A375 (cell line): ENCODE measurements around the gene PMFBP1. TPM values are rescaled to one million over a fixed set of nuclear protein-coding genes. Genes with fewer than 3 reads are reported as not detected.

Experiments used
- total RNA-seq: library from RNA; depleted of rRNA; stranded (reverse); fragments of >200 nt; shearing (Covaris generic); gene quantifications from 2 replicates; pipeline ENCODE4 v1.2.3, GENCODE V29; 2014; rRNA removed

Gene PMFBP1, protein sequence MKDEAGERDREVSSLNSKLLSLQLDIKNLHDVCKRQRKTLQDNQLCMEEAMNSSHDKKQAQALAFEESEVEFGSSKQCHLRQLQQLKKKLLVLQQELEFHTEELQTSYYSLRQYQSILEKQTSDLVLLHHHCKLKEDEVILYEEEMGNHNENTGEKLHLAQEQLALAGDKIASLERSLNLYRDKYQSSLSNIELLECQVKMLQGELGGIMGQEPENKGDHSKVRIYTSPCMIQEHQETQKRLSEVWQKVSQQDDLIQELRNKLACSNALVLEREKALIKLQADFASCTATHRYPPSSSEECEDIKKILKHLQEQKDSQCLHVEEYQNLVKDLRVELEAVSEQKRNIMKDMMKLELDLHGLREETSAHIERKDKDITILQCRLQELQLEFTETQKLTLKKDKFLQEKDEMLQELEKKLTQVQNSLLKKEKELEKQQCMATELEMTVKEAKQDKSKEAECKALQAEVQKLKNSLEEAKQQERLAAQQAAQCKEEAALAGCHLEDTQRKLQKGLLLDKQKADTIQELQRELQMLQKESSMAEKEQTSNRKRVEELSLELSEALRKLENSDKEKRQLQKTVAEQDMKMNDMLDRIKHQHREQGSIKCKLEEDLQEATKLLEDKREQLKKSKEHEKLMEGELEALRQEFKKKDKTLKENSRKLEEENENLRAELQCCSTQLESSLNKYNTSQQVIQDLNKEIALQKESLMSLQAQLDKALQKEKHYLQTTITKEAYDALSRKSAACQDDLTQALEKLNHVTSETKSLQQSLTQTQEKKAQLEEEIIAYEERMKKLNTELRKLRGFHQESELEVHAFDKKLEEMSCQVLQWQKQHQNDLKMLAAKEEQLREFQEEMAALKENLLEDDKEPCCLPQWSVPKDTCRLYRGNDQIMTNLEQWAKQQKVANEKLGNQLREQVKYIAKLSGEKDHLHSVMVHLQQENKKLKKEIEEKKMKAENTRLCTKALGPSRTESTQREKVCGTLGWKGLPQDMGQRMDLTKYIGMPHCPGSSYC
- total RNA-seq = 0.19 and 3.7 TPM in 2 replicates

DNA sequence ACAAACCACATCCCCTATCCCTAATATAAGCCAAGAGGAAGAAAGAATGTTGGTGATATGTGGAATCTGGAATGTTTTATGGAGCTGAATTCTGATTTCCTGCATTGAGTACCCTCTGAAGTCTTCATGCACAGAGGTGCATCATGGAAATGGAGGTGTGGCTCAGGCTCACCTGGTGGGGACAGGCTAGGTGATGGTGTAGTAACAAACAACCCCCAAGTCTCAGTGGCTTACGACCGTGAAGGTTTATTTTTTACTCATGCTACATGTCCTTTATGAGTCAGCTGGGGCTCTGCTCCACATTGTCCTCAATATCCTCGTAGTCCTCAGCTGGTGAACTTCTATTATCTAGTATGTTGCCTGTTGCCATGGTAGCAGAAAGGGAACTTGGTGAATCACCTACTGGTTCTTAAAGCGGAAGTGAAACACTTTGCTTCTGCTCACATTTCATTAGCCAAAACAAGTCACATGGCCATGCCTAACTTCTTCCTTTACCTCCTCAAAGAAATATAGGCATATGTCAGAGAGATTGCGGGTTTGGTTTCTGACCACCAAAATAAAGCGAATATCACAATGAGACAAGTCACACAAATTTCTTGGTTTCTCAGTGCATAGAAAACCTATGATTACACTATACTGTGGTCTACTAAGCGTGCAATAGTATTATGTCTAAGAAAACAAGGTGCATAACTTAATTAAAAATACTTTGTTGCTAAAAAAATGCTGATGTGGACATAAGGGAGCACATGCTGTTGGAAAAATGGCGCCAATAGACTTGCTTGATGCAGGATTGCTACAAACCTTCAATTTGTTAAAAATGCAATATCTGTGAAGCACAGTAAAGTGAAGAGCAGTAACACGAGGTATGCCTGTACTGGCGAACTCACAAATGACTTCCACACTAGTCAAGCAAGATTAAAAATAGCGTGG, at the start of gene PMFBP1:
Gene PMFBP1, minus strand, starts transcription at position 51 of the 930 bp plus-strand sequence. CDS start 947 bp downstream, outside the sequence.

GRCh38 chr16:72093448-72094265, 78.3 kb downstream of the PMFBP1 start, which contains the start of the genes DHX38 and TXNL4B:
DHX38 (plus strand) TSS chr16:72093847; CDS start chr16:72096158, 2,311 bp downstream.
TXNL4B (minus strand) TSS chr16:72093620; CDS start chr16:72090749, 2,871 bp downstream.

Other genes starting within 250 kb of the PMFBP1 start
- gene PKD1L3, start 171.8 kb downstream of the PMFBP1 start, total RNA-seq = not detected in 2 replicates
- gene DHODH, start 163.4 kb downstream of the PMFBP1 start, total RNA-seq = 22.1 and 29.6 TPM in 2 replicates
- gene HP, start 117.7 kb downstream of the PMFBP1 start, total RNA-seq = not detected in 2 replicates
- not detected in 2 replicates for gene HPR, start 108.9 kb downstream of the PMFBP1 start, total RNA-seq
- gene TXNL4B, start 78.5 kb downstream of the PMFBP1 start, total RNA-seq = 12.9 and 16.4 TPM in 2 replicates
- gene DHX38, start 78.3 kb downstream of the PMFBP1 start, total RNA-seq = 124 and 125 TPM in 2 replicates